HepG2 (cell line): ENCODE results near the gene IKZF3. TPM values are rescaled to one million over a fixed set of nuclear protein-coding genes. Genes with fewer than 3 reads are reported as not detected.

ENCODE experiments used
- KDM5A ChIP-seq: fragments of 200-600 bp; sonication (generic); IDR thresholded peaks from 2 replicates; pipeline ENCODE4 v1.7.0; 2018; ENCODE audit warnings: antibody characterized with exemption, mild to moderate bottlenecking, low read length, borderline replicate concordance
- KLF6 ChIP-seq: IDR thresholded peaks from 2 replicates; pipeline ENCODE4 v1.8.0; 2016; ENCODE audit warnings: missing biosample characterization, missing genetic modification reagents
- NFYC ChIP-seq: IDR thresholded peaks from 2 replicates; pipeline ENCODE4 v1.6.1; 2016; ENCODE audit warnings: missing genetic modification reagents, missing compliant biosample characterization
- NR2F6 ChIP-seq, 2 experiments: IDR thresholded peaks; 2 replicates each; pipeline ENCODE4 v1.6.1; 2016; ENCODE audit warnings: antibody characterized with exemption in 1 of 2, mild to moderate bottlenecking in 1 of 2
- U2AF1 ChIP-seq: fragments of 200-400 bp; formaldehyde crosslinking; optimal IDR thresholded peaks from 2 replicates; pipeline ENCODE3; 2017; ENCODE audit warnings: mild to moderate bottlenecking, low read depth, low read length
- ZBTB7A ChIP-seq: sonication (generic); formaldehyde crosslinking; IDR thresholded peaks from 2 replicates; pipeline ENCODE4 v1.8.0; 2022; ENCODE audit warnings: mild to moderate bottlenecking, missing genetic modification reagents
- ZNF12 ChIP-seq: sonication (generic); formaldehyde crosslinking; IDR thresholded peaks from 2 replicates; pipeline ENCODE4 v1.5.0; 2020; ENCODE audit warnings: missing genetic modification reagents
- ZNF143 ChIP-seq: sonication (generic); formaldehyde crosslinking; IDR thresholded peaks from 2 replicates; pipeline ENCODE4 v1.4.0; 2020; ENCODE audit warnings: missing genetic modification reagents
- ZNF205 ChIP-seq: IDR thresholded peaks from 2 replicates; pipeline ENCODE4 v1.6.1; 2018; ENCODE audit warnings: missing biosample characterization, missing genetic modification reagents
- ZNF354B ChIP-seq: sonication (generic); formaldehyde crosslinking; IDR thresholded peaks from 2 replicates; pipeline ENCODE4 v1.8.0; 2022; ENCODE audit warnings: mild to moderate bottlenecking, missing genetic modification reagents
- polyA plus RNA-seq, 8 experiments: library from polyadenylated mRNA; depleted of rRNA in 3 of 8; stranded (reverse) in 7 of 8; unstranded in 1 of 8; fragments of >200 nt; fragmentation: Illumina TruSeq in 4 of 8; extraction: Trizol in 4 of 8; gene quantifications; 2 replicates each; pipeline versions ENCODE4 v1.2.1 to v1.2.3, GENCODE V29; 2011 to 2016; ENCODE audit warnings: low read depth in 4 of 8, missing spikeins in 1 of 8, mixed read lengths in 1 of 8; ENCODE audit not compliant: insufficient read depth in 1 of 8
- total RNA-seq, 5 experiments: library from RNA; depleted of rRNA; stranded (reverse); fragments of >200 nt; fragmentation: Illumina TruSeq; extraction: Trizol; gene quantifications; 2 replicates each; pipeline ENCODE4 v1.2.3, GENCODE V29; 2016; ENCODE audit warnings: low read depth in 1 of 5
- TF ChIP-seq, protein P1 (sequence below): sonication (generic); formaldehyde crosslinking; IDR thresholded peaks from 2 replicates; pipeline ENCODE4 v1.4.0; 2020; ENCODE audit warnings: missing genetic modification reagents
- TF ChIP-seq, protein P2 (sequence below): sonication (generic); formaldehyde crosslinking; IDR thresholded peaks from 2 replicates; pipeline ENCODE4; 2020; ENCODE audit warnings: missing genetic modification reagents, mild to moderate bottlenecking, borderline replicate concordance
- TF ChIP-seq, protein P3 (sequence below): sonication (generic); formaldehyde crosslinking; IDR thresholded peaks from 2 replicates; pipeline ENCODE4 v1.4.0; 2020; ENCODE audit warnings: missing genetic modification reagents, borderline replicate concordance
- TF ChIP-seq, protein P4 (sequence below): sonication (generic); formaldehyde crosslinking; IDR thresholded peaks from 2 replicates; pipeline ENCODE4 v1.5.1; 2020; ENCODE audit warnings: missing genetic modification reagents, mild to moderate bottlenecking, borderline replicate concordance
- TF ChIP-seq, protein P5 (sequence below): sonication (generic); formaldehyde crosslinking; IDR thresholded peaks from 2 replicates; pipeline ENCODE4 v1.5.0; 2020; ENCODE audit warnings: missing genetic modification reagents, mild to moderate bottlenecking, borderline replicate concordance

The IKZF3 gene
- total and polyA plus RNA-seq, 2 of the 13 experiments (the other 11 are each of a cell fraction or from before 2014, with no cell fraction given): not detected

DNA sequence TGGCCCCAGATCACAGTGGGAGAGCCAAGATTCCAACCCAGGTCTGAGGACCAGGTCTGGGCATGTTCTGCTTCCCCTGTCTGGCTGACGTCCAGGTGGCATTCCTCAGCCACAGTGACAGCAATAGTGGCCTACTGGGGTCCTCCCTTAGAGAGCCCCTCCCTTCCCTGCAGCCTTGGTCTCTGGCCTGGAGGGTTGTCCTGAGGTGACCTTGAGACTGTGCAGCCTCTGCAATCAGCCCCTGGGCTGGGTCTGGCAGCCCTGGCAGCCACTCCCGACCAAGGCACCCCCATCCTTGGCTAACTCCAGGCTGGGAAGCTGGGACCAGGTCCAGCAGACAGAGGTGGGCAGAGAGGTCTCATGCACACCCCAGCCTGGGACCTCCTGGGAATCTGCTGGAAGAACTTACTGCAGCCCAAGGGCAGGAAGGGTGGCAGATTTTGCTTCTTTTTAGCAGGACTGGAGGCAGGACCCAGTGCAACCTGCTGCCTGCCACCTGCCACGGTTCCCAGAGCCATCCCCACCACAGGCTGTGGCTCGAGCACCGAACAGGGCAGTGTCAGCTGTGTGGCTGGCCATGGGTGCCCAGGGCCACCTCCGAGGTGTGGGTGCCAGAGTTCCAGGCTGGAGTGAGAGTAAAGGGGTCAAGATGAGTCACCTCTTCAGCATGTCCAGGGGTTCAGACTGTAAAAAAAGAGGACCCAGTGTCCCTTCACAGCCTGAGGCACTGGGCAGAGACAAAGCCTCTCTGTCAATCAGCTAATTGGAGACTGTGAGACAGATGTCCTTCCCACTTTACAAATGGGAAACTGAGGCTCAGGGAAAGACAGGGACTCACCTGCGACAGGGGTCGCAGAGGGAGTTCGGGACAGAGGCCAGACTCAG lies 113.7 kb downstream of the IKZF3 start (continued):
- TF ChIP-seq, protein P1, sequence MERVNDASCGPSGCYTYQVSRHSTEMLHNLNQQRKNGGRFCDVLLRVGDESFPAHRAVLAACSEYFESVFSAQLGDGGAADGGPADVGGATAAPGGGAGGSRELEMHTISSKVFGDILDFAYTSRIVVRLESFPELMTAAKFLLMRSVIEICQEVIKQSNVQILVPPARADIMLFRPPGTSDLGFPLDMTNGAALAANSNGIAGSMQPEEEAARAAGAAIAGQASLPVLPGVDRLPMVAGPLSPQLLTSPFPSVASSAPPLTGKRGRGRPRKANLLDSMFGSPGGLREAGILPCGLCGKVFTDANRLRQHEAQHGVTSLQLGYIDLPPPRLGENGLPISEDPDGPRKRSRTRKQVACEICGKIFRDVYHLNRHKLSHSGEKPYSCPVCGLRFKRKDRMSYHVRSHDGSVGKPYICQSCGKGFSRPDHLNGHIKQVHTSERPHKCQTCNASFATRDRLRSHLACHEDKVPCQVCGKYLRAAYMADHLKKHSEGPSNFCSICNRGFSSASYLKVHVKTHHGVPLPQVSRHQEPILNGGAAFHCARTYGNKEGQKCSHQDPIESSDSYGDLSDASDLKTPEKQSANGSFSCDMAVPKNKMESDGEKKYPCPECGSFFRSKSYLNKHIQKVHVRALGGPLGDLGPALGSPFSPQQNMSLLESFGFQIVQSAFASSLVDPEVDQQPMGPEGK (CRISPR knock-in tag): peak; percentile 96
- TF ChIP-seq, protein P2, sequence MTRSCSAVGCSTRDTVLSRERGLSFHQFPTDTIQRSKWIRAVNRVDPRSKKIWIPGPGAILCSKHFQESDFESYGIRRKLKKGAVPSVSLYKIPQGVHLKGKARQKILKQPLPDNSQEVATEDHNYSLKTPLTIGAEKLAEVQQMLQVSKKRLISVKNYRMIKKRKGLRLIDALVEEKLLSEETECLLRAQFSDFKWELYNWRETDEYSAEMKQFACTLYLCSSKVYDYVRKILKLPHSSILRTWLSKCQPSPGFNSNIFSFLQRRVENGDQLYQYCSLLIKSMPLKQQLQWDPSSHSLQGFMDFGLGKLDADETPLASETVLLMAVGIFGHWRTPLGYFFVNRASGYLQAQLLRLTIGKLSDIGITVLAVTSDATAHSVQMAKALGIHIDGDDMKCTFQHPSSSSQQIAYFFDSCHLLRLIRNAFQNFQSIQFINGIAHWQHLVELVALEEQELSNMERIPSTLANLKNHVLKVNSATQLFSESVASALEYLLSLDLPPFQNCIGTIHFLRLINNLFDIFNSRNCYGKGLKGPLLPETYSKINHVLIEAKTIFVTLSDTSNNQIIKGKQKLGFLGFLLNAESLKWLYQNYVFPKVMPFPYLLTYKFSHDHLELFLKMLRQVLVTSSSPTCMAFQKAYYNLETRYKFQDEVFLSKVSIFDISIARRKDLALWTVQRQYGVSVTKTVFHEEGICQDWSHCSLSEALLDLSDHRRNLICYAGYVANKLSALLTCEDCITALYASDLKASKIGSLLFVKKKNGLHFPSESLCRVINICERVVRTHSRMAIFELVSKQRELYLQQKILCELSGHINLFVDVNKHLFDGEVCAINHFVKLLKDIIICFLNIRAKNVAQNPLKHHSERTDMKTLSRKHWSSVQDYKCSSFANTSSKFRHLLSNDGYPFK (CRISPR knock-in tag): peak; percentile 27; the same call in 1 of the 2 replicates
- TF ChIP-seq, protein P3, sequence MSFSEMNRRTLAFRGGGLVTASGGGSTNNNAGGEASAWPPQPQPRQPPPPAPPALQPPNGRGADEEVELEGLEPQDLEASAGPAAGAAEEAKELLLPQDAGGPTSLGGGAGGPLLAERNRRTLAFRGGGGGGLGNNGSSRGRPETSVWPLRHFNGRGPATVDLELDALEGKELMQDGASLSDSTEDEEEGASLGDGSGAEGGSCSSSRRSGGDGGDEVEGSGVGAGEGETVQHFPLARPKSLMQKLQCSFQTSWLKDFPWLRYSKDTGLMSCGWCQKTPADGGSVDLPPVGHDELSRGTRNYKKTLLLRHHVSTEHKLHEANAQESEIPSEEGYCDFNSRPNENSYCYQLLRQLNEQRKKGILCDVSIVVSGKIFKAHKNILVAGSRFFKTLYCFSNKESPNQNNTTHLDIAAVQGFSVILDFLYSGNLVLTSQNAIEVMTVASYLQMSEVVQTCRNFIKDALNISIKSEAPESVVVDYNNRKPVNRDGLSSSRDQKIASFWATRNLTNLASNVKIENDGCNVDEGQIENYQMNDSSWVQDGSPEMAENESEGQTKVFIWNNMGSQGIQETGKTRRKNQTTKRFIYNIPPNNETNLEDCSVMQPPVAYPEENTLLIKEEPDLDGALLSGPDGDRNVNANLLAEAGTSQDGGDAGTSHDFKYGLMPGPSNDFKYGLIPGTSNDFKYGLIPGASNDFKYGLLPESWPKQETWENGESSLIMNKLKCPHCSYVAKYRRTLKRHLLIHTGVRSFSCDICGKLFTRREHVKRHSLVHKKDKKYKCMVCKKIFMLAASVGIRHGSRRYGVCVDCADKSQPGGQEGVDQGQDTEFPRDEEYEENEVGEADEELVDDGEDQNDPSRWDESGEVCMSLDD (CRISPR knock-in tag): peak; percentile 58; the same call in 1 of the 2 replicates
- TF ChIP-seq, protein P4, sequence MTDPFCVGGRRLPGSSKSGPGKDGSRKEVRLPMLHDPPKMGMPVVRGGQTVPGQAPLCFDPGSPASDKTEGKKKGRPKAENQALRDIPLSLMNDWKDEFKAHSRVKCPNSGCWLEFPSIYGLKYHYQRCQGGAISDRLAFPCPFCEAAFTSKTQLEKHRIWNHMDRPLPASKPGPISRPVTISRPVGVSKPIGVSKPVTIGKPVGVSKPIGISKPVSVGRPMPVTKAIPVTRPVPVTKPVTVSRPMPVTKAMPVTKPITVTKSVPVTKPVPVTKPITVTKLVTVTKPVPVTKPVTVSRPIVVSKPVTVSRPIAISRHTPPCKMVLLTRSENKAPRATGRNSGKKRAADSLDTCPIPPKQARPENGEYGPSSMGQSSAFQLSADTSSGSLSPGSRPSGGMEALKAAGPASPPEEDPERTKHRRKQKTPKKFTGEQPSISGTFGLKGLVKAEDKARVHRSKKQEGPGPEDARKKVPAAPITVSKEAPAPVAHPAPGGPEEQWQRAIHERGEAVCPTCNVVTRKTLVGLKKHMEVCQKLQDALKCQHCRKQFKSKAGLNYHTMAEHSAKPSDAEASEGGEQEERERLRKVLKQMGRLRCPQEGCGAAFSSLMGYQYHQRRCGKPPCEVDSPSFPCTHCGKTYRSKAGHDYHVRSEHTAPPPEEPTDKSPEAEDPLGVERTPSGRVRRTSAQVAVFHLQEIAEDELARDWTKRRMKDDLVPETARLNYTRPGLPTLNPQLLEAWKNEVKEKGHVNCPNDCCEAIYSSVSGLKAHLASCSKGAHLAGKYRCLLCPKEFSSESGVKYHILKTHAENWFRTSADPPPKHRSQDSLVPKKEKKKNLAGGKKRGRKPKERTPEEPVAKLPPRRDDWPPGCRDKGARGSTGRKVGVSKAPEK (CRISPR knock-in tag): peak; percentile 64; the same call in 1 of the 2 replicates
- TF ChIP-seq ZNF205 (CRISPR knock-in tag) (0 out of 2 replicates have a peak, but pooled peaks have one; percentile 22), KDM5A (no peak), KLF6 (CRISPR knock-in tag) (no peak), NR2F6 (IDR thresholded peaks at IDR 0.05) (0 out of 2 replicates have a peak, but pooled peaks have one; percentile 8), NR2F6 (CRISPR knock-in tag; IDR thresholded peaks at IDR 0.05) (peak; percentile 64), ZNF354B (CRISPR knock-in tag) (no peak), ZNF12 (CRISPR knock-in tag) (no peak), NFYC (no peak; the same call in 1 of the 2 replicates), U2AF1 (peak; percentile 44), ZNF143 (CRISPR knock-in tag) (no peak), ZBTB7A (CRISPR knock-in tag) (peak; percentile 92)
- TF ChIP-seq, protein P5, sequence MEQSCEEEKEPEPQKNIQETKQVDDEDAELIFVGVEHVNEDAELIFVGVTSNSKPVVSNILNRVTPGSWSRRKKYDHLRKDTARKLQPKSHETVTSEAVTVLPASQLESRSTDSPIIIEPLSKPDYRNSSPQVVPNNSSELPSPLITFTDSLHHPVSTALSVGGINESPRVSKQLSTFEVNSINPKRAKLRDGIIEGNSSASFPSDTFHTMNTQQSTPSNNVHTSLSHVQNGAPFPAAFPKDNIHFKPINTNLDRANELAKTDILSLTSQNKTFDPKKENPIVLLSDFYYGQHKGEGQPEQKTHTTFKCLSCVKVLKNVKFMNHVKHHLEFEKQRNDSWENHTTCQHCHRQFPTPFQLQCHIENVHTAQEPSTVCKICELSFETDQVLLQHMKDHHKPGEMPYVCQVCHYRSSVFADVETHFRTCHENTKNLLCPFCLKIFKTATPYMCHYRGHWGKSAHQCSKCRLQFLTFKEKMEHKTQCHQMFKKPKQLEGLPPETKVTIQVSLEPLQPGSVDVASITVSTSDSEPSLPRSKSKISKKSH: peak; percentile 65
